NB4 (cell line): ENCODE measurements around the gene LRRC36.

ENCODE experiments used
- POLR2A ChIP-seq: IDR thresholded peaks from 2 replicates; pipeline ENCODE4 v1.6.1; 2011; ENCODE audit warnings: mild to moderate bottlenecking; ENCODE audit not compliant: insufficient read length; ENCODE audit errors: extremely low read depth
- TF ChIP-seq, protein P1 (sequence below): IDR thresholded peaks from one replicate; pipeline ENCODE4 v1.5.1; 2012; ENCODE audit warnings: low read depth, low read length

- TF ChIP-seq, protein P1, sequence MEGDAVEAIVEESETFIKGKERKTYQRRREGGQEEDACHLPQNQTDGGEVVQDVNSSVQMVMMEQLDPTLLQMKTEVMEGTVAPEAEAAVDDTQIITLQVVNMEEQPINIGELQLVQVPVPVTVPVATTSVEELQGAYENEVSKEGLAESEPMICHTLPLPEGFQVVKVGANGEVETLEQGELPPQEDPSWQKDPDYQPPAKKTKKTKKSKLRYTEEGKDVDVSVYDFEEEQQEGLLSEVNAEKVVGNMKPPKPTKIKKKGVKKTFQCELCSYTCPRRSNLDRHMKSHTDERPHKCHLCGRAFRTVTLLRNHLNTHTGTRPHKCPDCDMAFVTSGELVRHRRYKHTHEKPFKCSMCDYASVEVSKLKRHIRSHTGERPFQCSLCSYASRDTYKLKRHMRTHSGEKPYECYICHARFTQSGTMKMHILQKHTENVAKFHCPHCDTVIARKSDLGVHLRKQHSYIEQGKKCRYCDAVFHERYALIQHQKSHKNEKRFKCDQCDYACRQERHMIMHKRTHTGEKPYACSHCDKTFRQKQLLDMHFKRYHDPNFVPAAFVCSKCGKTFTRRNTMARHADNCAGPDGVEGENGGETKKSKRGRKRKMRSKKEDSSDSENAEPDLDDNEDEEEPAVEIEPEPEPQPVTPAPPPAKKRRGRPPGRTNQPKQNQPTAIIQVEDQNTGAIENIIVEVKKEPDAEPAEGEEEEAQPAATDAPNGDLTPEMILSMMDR: no peak
- no peak for TF ChIP-seq POLR2A
These were observed 22.6 kb upstream of the LRRC36 start for GRCh38 chr16:67304020-67304419.
